GM18951 (cell line): Measurements from ENCODE around the gene CNGB1.

ENCODE experiments used
- POLR2A ChIP-seq: IDR thresholded peaks from 4 replicates; pipeline ENCODE4 v1.6.1; 2011; ENCODE audit warnings: mild to moderate bottlenecking; ENCODE audit not compliant: insufficient read length, insufficient read depth; ENCODE audit errors: extremely low read depth
- in situ Hi-C: fragments of 300-500 bp; cut with MboI; formaldehyde crosslinking; loops from one replicate; pipeline ENCODE4 v1.12.0; 2022; ENCODE audit warnings: low sequenced_read_pairs, mixed read lengths, inconsistent platforms; ENCODE audit not compliant: unreplicated experiment

The CNGB1 gene

GRCh38 chr16:57938936-57939871 lies 31.7 kb downstream of the CNGB1 start:
- TF ChIP-seq POLR2A, result no peak

GRCh38 chr16:57938484-57938883 lies 32.4 kb downstream of the CNGB1 start:
- in situ Hi-C loops, result no loop called here

More at GRCh38 chr16:57938936-57939871, 31.7 kb downstream of the CNGB1 start:
- in situ Hi-C loops, result no loop called here

GRCh38 chr16:57937861-57938260 lies 33.1 kb downstream of the CNGB1 start:
- TF ChIP-seq POLR2A, result no peak
- in situ Hi-C loops, result no loop called here

More at GRCh38 chr16:57938484-57938883, 32.4 kb downstream of the CNGB1 start:
- TF ChIP-seq POLR2A, result no peak

- no peak for TF ChIP-seq POLR2A
- in situ Hi-C loops, result no loop called here
Measured at GRCh38 chr16:57935904-57936303, 35.0 kb downstream of the CNGB1 start.

GRCh38 chr16:57930533-57930932 lies 40.4 kb downstream of the CNGB1 start:
- in situ Hi-C loops, result no loop called here
- TF ChIP-seq POLR2A, result no peak

- TF ChIP-seq POLR2A, result no peak
- in situ Hi-C loops, result no loop called here
Measured at GRCh38 chr16:57929250-57929649, 41.7 kb downstream of the CNGB1 start.

- no peak for TF ChIP-seq POLR2A
- in situ Hi-C loops, result no loop called here
Measured at GRCh38 chr16:57926041-57926440, 44.9 kb downstream of the CNGB1 start.

GRCh38 chr16:57925310-57925709 lies 45.6 kb downstream of the CNGB1 start:
- no peak for TF ChIP-seq POLR2A
- in situ Hi-C loops, result no loop called here

- in situ Hi-C loops, result no loop called here
- TF ChIP-seq POLR2A, result no peak
Measured at GRCh38 chr16:57924514-57924913, 46.4 kb downstream of the CNGB1 start.

- no peak for TF ChIP-seq POLR2A
- in situ Hi-C loops, result no loop called here
Measured at GRCh38 chr16:57923841-57924240, 47.1 kb downstream of the CNGB1 start.

GRCh38 chr16:57923418-57923817 lies 47.5 kb downstream of the CNGB1 start:
- no peak for TF ChIP-seq POLR2A
- in situ Hi-C loops, result no loop called here

GRCh38 chr16:57920880-57921229 lies 50.1 kb downstream of the CNGB1 start:
- in situ Hi-C loops, result no loop called here
- no peak for TF ChIP-seq POLR2A

- in situ Hi-C loops, result no loop called here
- no peak for TF ChIP-seq POLR2A
Measured at GRCh38 chr16:57920215-57920879, 50.6 kb downstream of the CNGB1 start.

- no peak for TF ChIP-seq POLR2A
- in situ Hi-C loops, result no loop called here
Measured at GRCh38 chr16:57918994-57919393, 51.9 kb downstream of the CNGB1 start.
